Lower lobe of right lung (tissue), 2 donors: ENCODE results near the gene SETMAR. TPM values are rescaled to one million over a fixed set of nuclear protein-coding genes. Genes with fewer than 3 reads are reported as not detected.

Source experiments
- ATAC-seq, 2 donors: fragments of 200-7000 bp; cut with Tn5 transposase; one replicate each; pipeline ENCODE4 v1.9.1; 2020 to 2022; ENCODE audit warnings: mild to moderate bottlenecking in 2 of 2, moderate library complexity in 2 of 2
- DNase-seq: peaks from one replicate; pipeline ENCODE4 v3.0.0-alpha.2; 2020
- H3K27ac ChIP-seq: fragments of 200-600 bp; one replicate; pipeline ENCODE4 v1.8.0; 2022
- H3K27me3 ChIP-seq: fragments of 200-600 bp; one replicate; pipeline ENCODE4 v1.8.0; 2022; ENCODE audit warnings: low read depth
- H3K36me3 ChIP-seq: fragments of 200-600 bp; one replicate; pipeline ENCODE4 v1.8.0; 2022; ENCODE audit warnings: mild to moderate bottlenecking
- H3K4me1 ChIP-seq: fragments of 200-600 bp; one replicate; pipeline ENCODE4 v1.8.0; 2022
- H3K4me3 ChIP-seq: fragments of 200-600 bp; one replicate; pipeline ENCODE4 v1.8.0; 2022; ENCODE audit warnings: mild to moderate bottlenecking
- H3K9me3 ChIP-seq: fragments of 200-600 bp; one replicate; pipeline ENCODE4 v1.8.0; 2022
- intact Hi-C: fragments of 100-400 bp; cut with DNase I; formaldehyde crosslinking; loops from one replicate; pipeline ENCODE4 v1.11.0; 2022
- total RNA-seq: library from RNA; stranded (reverse); fragmentation: NEBNext Ultra II Directional; extraction: Animal tissue kit (Norgen Biotek cat#: 25700); gene quantifications from one replicate; pipeline ENCODE4 v1.2.1, GENCODE V29; 2021
- TF ChIP-seq, protein P1 (sequence below): fragments of 200-600 bp; IDR thresholded peaks from one replicate; pipeline ENCODE4 v1.8.0; 2022; ENCODE audit warnings: antibody characterized with exemption, mild to moderate bottlenecking
- donor health status: DM: no; HTN: yes; CAD: no; lungs with severe emphysema.

The SETMAR gene
- total RNA-seq, 1 donor from 2014 or later: 14.1 TPM

DNA sequence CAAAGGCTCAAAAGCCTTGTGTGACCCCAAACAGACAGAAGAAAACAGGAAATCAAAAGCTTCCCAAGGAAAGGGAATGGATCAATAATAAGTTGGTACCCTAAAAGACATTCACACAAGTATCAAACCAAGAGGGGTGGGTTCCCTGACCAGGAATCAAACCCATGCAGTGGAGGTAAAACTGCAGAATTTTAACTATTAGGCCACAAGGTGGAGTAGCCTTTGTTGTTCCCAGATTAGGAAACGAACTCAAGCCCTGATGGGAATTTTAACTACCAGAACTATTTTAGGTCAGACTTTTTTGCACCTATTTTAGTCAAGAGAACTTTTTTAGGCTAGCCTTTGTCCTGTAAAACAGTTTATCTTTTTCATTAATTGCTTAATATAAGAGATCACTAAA lies 31.4 kb downstream of the SETMAR start:
- no peaks in the 10 kb centered on the region for H3K27me3 ChIP-seq
- intact Hi-C loops: no loop called here
- TF ChIP-seq, protein P1, sequence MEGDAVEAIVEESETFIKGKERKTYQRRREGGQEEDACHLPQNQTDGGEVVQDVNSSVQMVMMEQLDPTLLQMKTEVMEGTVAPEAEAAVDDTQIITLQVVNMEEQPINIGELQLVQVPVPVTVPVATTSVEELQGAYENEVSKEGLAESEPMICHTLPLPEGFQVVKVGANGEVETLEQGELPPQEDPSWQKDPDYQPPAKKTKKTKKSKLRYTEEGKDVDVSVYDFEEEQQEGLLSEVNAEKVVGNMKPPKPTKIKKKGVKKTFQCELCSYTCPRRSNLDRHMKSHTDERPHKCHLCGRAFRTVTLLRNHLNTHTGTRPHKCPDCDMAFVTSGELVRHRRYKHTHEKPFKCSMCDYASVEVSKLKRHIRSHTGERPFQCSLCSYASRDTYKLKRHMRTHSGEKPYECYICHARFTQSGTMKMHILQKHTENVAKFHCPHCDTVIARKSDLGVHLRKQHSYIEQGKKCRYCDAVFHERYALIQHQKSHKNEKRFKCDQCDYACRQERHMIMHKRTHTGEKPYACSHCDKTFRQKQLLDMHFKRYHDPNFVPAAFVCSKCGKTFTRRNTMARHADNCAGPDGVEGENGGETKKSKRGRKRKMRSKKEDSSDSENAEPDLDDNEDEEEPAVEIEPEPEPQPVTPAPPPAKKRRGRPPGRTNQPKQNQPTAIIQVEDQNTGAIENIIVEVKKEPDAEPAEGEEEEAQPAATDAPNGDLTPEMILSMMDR: no peak
- no peak for ATAC-seq
- H3K4me3 ChIP-seq: no peak overlapping the region
- no peaks in the 10 kb centered on the region for H3K36me3 ChIP-seq
- no peaks in the 10 kb centered on the region for H3K9me3 ChIP-seq
- no peaks in the 10 kb centered on the region for H3K4me1 ChIP-seq
- no peak for DNase-seq
- H3K27ac ChIP-seq: no peak overlapping the region

DNA sequence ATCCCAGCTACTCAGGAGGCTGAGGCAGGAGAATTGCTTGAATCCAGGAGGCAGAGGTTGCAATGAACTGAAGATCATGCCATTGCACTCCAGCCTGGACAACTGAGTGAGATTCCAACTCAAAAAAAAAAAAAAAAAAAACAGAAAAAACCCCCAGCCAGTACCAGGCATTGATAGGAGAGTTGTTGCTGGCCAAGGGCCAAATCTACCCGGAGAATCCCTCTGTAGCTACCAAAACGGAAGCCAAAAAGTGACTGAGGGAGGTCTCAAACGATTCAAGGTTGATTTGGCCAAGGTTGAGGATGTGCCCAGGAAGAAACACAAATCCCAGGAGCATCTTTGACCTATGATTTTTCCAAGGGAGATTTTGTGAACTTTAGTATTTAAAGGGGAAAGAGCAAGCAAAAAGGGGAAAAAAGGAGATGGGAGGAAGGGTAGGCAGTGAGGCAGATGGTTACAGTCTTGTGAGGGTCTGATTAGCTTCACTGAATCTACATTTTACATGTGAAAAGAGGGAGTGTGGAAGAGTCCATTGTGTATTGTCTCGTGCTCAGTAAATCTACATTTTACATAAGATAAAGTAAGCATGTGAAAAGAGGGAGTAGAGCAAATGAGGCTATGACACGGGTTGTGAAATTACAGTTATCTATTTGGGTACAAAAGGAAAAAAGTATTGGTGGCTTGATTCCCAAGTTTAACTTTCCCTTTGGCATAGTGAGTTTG lies 32.8 kb downstream of the SETMAR start:
- DNase-seq: no peak
- no peaks in the 10 kb centered on the region for H3K9me3 ChIP-seq
- intact Hi-C loops: no loop called here
- no peaks in the 10 kb centered on the region for H3K4me1 ChIP-seq
- no peak for ATAC-seq
- no peaks in the 10 kb centered on the region for H3K36me3 ChIP-seq
- H3K4me3 ChIP-seq: no peak overlapping the region
- H3K27ac ChIP-seq: no peak overlapping the region
- TF ChIP-seq, protein P1: no peak
- no peaks in the 10 kb centered on the region for H3K27me3 ChIP-seq

DNA sequence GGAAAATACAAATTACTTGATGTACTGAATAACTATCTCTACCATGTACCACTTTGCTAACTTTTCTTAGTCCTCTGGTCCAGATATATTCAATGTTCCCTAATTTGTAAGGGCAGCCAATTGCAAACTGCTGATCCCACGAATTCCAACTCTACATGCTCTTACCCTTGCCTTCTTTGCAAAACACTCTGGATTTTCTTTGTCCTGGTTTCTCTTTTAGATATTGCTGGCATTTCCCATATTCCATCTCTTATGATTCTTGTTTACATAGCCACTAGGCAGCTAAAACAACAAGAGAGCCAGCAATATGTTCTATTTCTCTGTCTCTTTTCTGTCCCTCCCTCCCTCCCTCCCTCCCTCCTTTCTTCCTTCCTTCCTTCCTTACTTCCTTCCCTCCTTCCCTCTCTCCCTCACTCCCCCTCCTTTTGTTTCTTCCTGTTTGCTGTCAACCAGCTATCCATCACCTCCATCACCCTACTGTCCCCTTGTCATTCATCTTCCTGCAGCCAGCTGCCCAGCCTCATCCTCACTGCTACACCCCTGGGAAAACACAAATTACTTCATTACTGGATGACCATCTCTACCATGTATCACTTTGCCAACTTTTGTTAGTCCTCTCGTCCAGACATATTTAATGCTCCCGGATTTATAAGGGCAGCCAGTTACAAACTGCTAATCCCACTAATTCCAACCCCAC lies 33.8 kb downstream of the SETMAR start:
- TF ChIP-seq, protein P1: no peak
- H3K4me1 ChIP-seq: no peaks in the 10 kb centered on the region
- H3K36me3 ChIP-seq: no peaks in the 10 kb centered on the region
- no peak overlapping the region for H3K4me3 ChIP-seq
- H3K27me3 ChIP-seq: no peaks in the 10 kb centered on the region
- no peaks in the 10 kb centered on the region for H3K9me3 ChIP-seq
- intact Hi-C loops: no loop called here
- no peak for DNase-seq
- ATAC-seq: no peak
- H3K27ac ChIP-seq: no peak overlapping the region

DNA sequence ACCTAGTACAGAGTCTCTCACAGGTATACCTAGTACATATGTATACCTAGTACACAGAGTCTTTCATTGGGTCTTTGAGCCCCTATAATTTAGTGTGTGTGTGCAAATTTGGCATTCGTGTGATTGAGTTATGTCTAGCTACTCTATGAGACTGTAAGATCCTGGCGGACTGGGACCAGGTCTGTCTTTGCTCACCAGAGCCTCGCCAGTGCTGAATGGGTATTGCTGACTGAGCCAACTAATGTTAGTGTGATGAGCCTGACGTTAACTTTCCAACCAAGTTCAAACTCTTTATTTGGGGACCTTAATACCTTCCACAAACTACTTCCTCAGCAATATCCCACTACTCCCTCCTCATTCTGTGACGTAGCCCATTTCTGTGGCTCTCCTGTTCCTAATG lies 35.6 kb downstream of the SETMAR start:
- ATAC-seq (no peak), DNase-seq (no peak)
- intact Hi-C loops: no loop called here
- no peak overlapping the region for H3K4me3 ChIP-seq
- H3K27me3 ChIP-seq: no peaks in the 10 kb centered on the region
- no peaks in the 10 kb centered on the region for H3K4me1 ChIP-seq
- no peaks in the 10 kb centered on the region for H3K9me3 ChIP-seq
- no peaks in the 10 kb centered on the region for H3K36me3 ChIP-seq
- TF ChIP-seq, protein P1: no peak
- H3K27ac ChIP-seq: no peak overlapping the region

DNA sequence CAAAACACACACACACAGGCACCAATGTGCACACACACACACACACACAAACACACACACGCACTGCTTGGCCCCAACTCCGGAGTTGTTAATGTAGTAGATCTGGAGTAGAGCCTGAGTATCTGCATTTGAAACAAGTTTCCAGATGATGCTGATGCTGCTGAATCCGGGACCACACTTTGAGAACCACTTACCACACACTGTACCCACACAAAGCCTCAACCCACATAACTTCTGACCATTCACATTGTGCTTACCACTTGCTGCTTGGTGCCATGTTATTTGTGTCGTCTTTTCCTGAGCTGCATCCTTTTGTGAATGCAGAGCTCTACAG lies 36.9 kb downstream of the SETMAR start:
- H3K4me1 ChIP-seq: no peaks in the 10 kb centered on the region
- ATAC-seq (no peak), DNase-seq (no peak)
- intact Hi-C loops: no loop called here
- H3K9me3 ChIP-seq: no peaks in the 10 kb centered on the region
- no peaks in the 10 kb centered on the region for H3K27me3 ChIP-seq
- no peak overlapping the region for H3K4me3 ChIP-seq
- TF ChIP-seq, protein P1: no peak
- no peak overlapping the region for H3K27ac ChIP-seq
- no peaks in the 10 kb centered on the region for H3K36me3 ChIP-seq
